ENCODE data around the gene PRKCA.

Gene PRKCA

DNA sequence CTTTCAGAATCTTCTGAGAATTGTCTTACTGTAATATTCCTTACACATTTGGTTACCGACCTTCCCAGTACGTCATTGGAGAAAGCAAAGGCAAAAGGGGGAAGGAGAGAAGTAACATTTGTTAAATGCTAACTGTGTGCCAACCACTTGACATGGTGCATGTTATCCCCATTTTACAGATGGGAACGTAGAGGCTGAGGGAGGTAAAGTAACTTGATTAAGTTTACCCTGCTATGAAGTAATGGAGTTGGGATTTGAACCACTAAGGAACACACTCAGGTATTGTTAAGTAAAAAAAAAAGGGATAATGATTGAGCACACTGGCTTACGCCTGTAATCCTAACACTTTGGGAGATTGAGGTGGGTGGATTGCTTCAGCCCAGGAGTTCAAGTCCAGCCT, 156.4 kb downstream of the PRKCA start:
- Histone ChIP-seq H3K27me3 (ENCODE audit: insufficient read depth, low read depth) (no peaks in the 10 kb centered on the region), H3K36me3 (ENCODE audit: insufficient read depth) (no peaks in the 10 kb centered on the region), H3K4me1 (ENCODE audit: low read depth, poor library complexity, severe bottlenecking) (no peaks in the 10 kb centered on the region), H3K79me2 (ENCODE audit: insufficient read depth, low read depth) (no peaks in the 10 kb centered on the region), H3K4me3 (IDR thresholded peaks at IDR 0.05; ENCODE audit: insufficient read depth, low read depth, low read length) (no peak overlapping the region), H3K27ac (no peak overlapping the region), H2AFZ (ENCODE audit: low read depth) (no peak overlapping the region), H3K9ac (no peak overlapping the region), H3K4me2 (no peak overlapping the region), H4K20me1 (ENCODE audit: insufficient read depth) (no peaks in the 10 kb centered on the region)
- no peak for TF ChIP-seq CTCF (conservative IDR thresholded peaks at IDR 0.05; ENCODE audit: low read depth, low read length)

GRCh38 chr17:66459811-66460270, 157.4 kb downstream of the PRKCA start:
- Histone ChIP-seq H3K36me3 (ENCODE audit: insufficient read depth) (no peaks in the 10 kb centered on the region), H3K9ac (no peak overlapping the region), H3K79me2 (ENCODE audit: insufficient read depth, low read depth) (no peaks in the 10 kb centered on the region), H2AFZ (ENCODE audit: low read depth) (no peak overlapping the region), H4K20me1 (ENCODE audit: insufficient read depth) (no peaks in the 10 kb centered on the region), H3K27ac (no peak overlapping the region), H3K27me3 (ENCODE audit: insufficient read depth, low read depth) (no peaks in the 10 kb centered on the region), H3K4me2 (no peak overlapping the region), H3K4me3 (IDR thresholded peaks at IDR 0.05; ENCODE audit: insufficient read depth, low read depth, low read length) (no peak overlapping the region), H3K4me1 (ENCODE audit: low read depth, poor library complexity, severe bottlenecking) (no peaks in the 10 kb centered on the region)
- TF ChIP-seq CTCF (conservative IDR thresholded peaks at IDR 0.05; ENCODE audit: low read depth, low read length): no peak

- no peaks in the 10 kb centered on the region for H3K79me2 ChIP-seq (ENCODE audit: insufficient read depth, low read depth)
- no peak overlapping the region for H2AFZ ChIP-seq (ENCODE audit: low read depth)
- H3K4me1 ChIP-seq (ENCODE audit: low read depth, poor library complexity, severe bottlenecking): no peaks in the 10 kb centered on the region
- no peak overlapping the region for H3K4me2 ChIP-seq
- no peaks in the 10 kb centered on the region for H3K27me3 ChIP-seq (ENCODE audit: insufficient read depth, low read depth)
- no peaks in the 10 kb centered on the region for H3K36me3 ChIP-seq (ENCODE audit: insufficient read depth)
- no peak overlapping the region for H3K27ac ChIP-seq
- H4K20me1 ChIP-seq (ENCODE audit: insufficient read depth): no peaks in the 10 kb centered on the region
- H3K9ac ChIP-seq: no peak overlapping the region
- TF ChIP-seq CTCF (conservative IDR thresholded peaks at IDR 0.05; ENCODE audit: low read depth, low read length): no peak
- H3K4me3 ChIP-seq (IDR thresholded peaks at IDR 0.05; ENCODE audit: insufficient read depth, low read depth, low read length): no peak overlapping the region
Observed at GRCh38 chr17:66460558-66460957, 158.1 kb downstream of the PRKCA start.

DNA sequence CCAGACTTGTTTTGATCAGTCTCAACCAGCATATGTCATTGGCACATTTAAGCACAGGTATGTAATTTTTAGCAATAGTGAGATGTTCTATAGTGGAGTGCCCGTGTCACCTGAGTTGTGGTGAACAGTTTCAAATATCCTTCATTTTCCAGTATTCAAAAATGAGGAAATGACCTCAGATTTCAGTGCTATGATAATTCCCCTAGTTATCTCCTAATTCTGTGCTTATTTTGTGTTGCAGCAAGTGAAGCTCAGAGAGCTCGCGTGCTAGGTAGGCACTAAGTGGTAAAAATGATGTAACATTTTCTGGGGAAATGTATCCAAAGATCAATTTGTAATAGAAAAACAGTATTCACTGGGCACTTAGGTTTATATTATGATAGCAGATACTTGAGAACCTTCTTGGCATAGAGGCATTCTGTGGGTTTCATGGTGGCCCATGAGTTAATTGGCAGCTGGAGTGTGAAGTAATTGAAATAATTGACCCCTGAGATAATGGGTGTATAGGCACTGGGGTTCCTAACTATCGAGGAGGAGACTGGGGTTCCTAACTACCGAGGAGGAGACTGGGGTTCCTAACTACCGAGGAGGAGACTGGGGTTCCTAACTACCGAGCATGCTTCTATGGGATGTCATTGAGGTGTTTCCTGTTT, 159.1 kb downstream of the PRKCA start:
- no peak overlapping the region for H3K4me2 ChIP-seq
- H3K27me3 ChIP-seq (ENCODE audit: insufficient read depth, low read depth): no peaks in the 10 kb centered on the region
- H4K20me1 ChIP-seq (ENCODE audit: insufficient read depth): no peaks in the 10 kb centered on the region
- no peak overlapping the region for H3K27ac ChIP-seq
- H3K4me3 ChIP-seq (IDR thresholded peaks at IDR 0.05; ENCODE audit: insufficient read depth, low read depth, low read length): no peak overlapping the region
- no peaks in the 10 kb centered on the region for H3K4me1 ChIP-seq (ENCODE audit: low read depth, poor library complexity, severe bottlenecking)
- H3K79me2 ChIP-seq (ENCODE audit: insufficient read depth, low read depth): no peaks in the 10 kb centered on the region
- no peak overlapping the region for H3K9ac ChIP-seq
- no peak overlapping the region for H2AFZ ChIP-seq (ENCODE audit: low read depth)
- TF ChIP-seq CTCF (conservative IDR thresholded peaks at IDR 0.05; ENCODE audit: low read depth, low read length): no peak
- no peaks in the 10 kb centered on the region for H3K36me3 ChIP-seq (ENCODE audit: insufficient read depth)
